ENCODE data around the gene IKZF3.

Gene IKZF3

GRCh38 chr17:39781031-39781860 lies 82.9 kb downstream of the IKZF3 start:
- peaks cover 93% of the 10 kb centered on the region for H3K79me2 ChIP-seq (ENCODE audit: low read length)
- H3K4me3 ChIP-seq (ENCODE audit: low read length) = 0 out of 2 replicates have a peak overlapping the region, but pooled peaks have one; percentile 10
- H3K4me1 ChIP-seq (ENCODE audit: low read length) = peaks cover 67% of the 10 kb centered on the region
- H3K9ac ChIP-seq (ENCODE audit: low read length) = peak overlapping the region; percentile 4; the same call in 1 of the 2 replicates
- peak overlapping the region; percentile 54; the same call in 1 of the 2 replicates for H3K27ac ChIP-seq (ENCODE audit: low read length)
- peak overlapping the region; percentile 55 for H3K4me2 ChIP-seq (ENCODE audit: low read depth, low read length)
- no peaks in the 10 kb centered on the region for H3K9me2 ChIP-seq (replicated peaks; ENCODE audit: insufficient read depth, low read length)
- no peaks in the 10 kb centered on the region for H4K20me1 ChIP-seq (ENCODE audit: insufficient read depth, low read length)
- H2AFZ ChIP-seq (ENCODE audit: low read length) = no peak overlapping the region
- no peak for TF ChIP-seq EZH2phosphoT487 (IDR thresholded peaks at IDR 0.05; ENCODE audit: low read length)
- no peak for TF ChIP-seq CTCF (IDR thresholded peaks at IDR 0.05; ENCODE audit: low read length)
- TF ChIP-seq EZH2 (optimal IDR thresholded peaks at IDR 0.05; ENCODE audit: low read depth, low read length) = no peak
- H3K9me3 ChIP-seq (replicated peaks; ENCODE audit: insufficient read depth, low read length) = no peaks in the 10 kb centered on the region
- H3K36me3 ChIP-seq (replicated peaks; ENCODE audit: insufficient read depth, low read length) = peaks cover 11% of the 10 kb centered on the region
- DNase-seq = peak; percentile 50
- H3F3A ChIP-seq (ENCODE audit: insufficient read depth, low read length) = peaks cover 62% of the 10 kb centered on the region
- no peaks in the 10 kb centered on the region for H3K27me3 ChIP-seq (replicated peaks; ENCODE audit: insufficient read depth, low read length)

DNA sequence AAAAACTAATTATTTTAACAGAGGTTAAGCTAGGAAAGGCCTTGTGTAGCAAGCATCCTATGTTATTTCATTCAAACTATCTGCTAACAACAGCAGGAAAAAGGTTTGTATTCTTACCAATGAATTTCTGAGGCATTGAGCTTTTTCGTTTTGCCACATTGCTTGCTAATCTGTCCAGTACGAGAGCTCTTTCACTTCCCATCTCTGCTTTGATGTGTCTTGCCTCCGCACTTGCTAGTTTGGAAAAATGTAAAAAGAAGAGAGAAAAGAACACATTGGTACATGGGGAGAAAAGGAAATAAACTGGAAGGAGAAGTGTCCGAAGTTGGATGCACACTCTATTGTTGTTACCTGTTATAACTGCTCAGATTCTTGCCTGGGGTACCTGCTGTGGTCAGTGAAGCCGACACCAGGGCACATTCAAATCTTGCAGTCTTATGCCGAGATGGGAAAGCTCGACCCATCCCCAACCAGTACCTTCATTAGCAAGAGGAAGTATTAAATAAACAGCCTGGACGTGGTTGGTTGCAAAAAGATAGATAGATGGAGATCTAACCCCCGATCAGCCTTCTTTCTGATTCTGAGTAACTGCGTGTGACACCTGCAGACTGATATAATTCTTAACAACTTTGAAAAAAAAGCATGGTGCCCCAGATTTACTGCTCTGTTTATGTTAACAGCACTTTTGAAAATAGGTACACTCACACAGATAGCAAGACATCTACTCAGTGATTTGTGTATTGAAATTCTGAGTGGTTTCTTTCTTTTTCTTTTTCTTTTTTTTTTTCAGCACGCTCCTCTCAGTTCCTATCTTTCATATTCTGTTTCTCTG lies 86.4 kb downstream of the IKZF3 start:
- Histone ChIP-seq H3K27ac (ENCODE audit: low read length) (peak overlapping the region; percentile 87), H4K20me1 (ENCODE audit: insufficient read depth, low read length) (no peaks in the 10 kb centered on the region), H3K36me3 (replicated peaks; ENCODE audit: insufficient read depth, low read length) (0 out of 2 replicates have a peak, but pooled peaks cover 7% of the 10 kb centered on the region), H3F3A (ENCODE audit: insufficient read depth, low read length) (peaks cover 84% of the 10 kb centered on the region), H3K27me3 (replicated peaks; ENCODE audit: insufficient read depth, low read length) (no peaks in the 10 kb centered on the region), H2AFZ (ENCODE audit: low read length) (no peak overlapping the region), H3K9me2 (replicated peaks; ENCODE audit: insufficient read depth, low read length) (no peaks in the 10 kb centered on the region), H3K4me1 (ENCODE audit: low read length) (peaks cover 77% of the 10 kb centered on the region), H3K79me2 (ENCODE audit: low read length) (peaks cover 89% of the 10 kb centered on the region), H3K9me3 (replicated peaks; ENCODE audit: insufficient read depth, low read length) (no peaks in the 10 kb centered on the region), H3K4me3 (ENCODE audit: low read length) (peak overlapping the region; percentile 58), H3K4me2 (ENCODE audit: low read depth, low read length) (peak overlapping the region; percentile 96), H3K9ac (ENCODE audit: low read length) (peak overlapping the region; percentile 71)
- TF ChIP-seq EZH2 (optimal IDR thresholded peaks at IDR 0.05; ENCODE audit: low read depth, low read length) (no peak), CTCF (IDR thresholded peaks at IDR 0.05; ENCODE audit: low read length) (no peak), EZH2phosphoT487 (IDR thresholded peaks at IDR 0.05; ENCODE audit: low read length) (no peak)
- peak; percentile 60 for DNase-seq

GRCh38 chr17:39776252-39776651 lies 87.9 kb downstream of the IKZF3 start:
- peaks cover 89% of the 10 kb centered on the region for H3K79me2 ChIP-seq (ENCODE audit: low read length)
- peaks cover 77% of the 10 kb centered on the region for H3K4me1 ChIP-seq (ENCODE audit: low read length)
- H3K9me3 ChIP-seq (replicated peaks; ENCODE audit: insufficient read depth, low read length) = no peaks in the 10 kb centered on the region
- H3K9me2 ChIP-seq (replicated peaks; ENCODE audit: insufficient read depth, low read length) = no peaks in the 10 kb centered on the region
- H4K20me1 ChIP-seq (ENCODE audit: insufficient read depth, low read length) = no peaks in the 10 kb centered on the region
- DNase-seq = peak; percentile 51
- peak overlapping the region; percentile 96 for H3K4me2 ChIP-seq (ENCODE audit: low read depth, low read length)
- peaks cover 4% of the 10 kb centered on the region; the same call in 1 of the 2 replicates for H3K36me3 ChIP-seq (replicated peaks; ENCODE audit: insufficient read depth, low read length)
- peak overlapping the region; percentile 58 for H3K4me3 ChIP-seq (ENCODE audit: low read length)
- peak overlapping the region; percentile 87 for H3K27ac ChIP-seq (ENCODE audit: low read length)
- H2AFZ ChIP-seq (ENCODE audit: low read length) = no peak overlapping the region
- peaks cover 84% of the 10 kb centered on the region for H3F3A ChIP-seq (ENCODE audit: insufficient read depth, low read length)
- no peaks in the 10 kb centered on the region for H3K27me3 ChIP-seq (replicated peaks; ENCODE audit: insufficient read depth, low read length)
- TF ChIP-seq EZH2 (optimal IDR thresholded peaks at IDR 0.05; ENCODE audit: low read depth, low read length) (no peak), CTCF (IDR thresholded peaks at IDR 0.05; ENCODE audit: low read length) (no peak)
- peak overlapping the region; percentile 71 for H3K9ac ChIP-seq (ENCODE audit: low read length)

All from MM.1S (cell line).